HepG2 (cell line): ENCODE data around the gene ERMAP. TPM values are rescaled to one million over a fixed set of nuclear protein-coding genes. Genes with fewer than 3 reads are reported as not detected.
A peak's percentile ranks its signal among the peaks of the same experiment; 100 is the strongest.

ENCODE experiments used
- ATAC-seq: fragments of 200-7000 bp; cut with Tn5 transposase; 3 replicates; pipeline ENCODE4 v1.9.1; 2020; ENCODE audit warnings: mild to moderate bottlenecking, moderate library complexity
- BruUV-seq: library from RNA; stranded (reverse); fragments of 400-500 nt; replicated peaks from 2 replicates; lab custom pipeline; 2021; lab: Mats Ljungman, UMichigan
- CTCF ChIA-PET: fragments of 300-600 bp; formaldehyde crosslinking; extraction: SDS; loops from one replicate; lab custom pipeline; 2021; ENCODE audit warnings: low total read pairs, inconsistent platforms, low intra/inter-chr PET ratio; lab: Yijun Ruan, JAX
- POLR2A ChIA-PET: fragments of 350-600 bp; sonication (Branson Sonifier 250); formaldehyde crosslinking; loops from one replicate; lab custom pipeline; 2020; ENCODE audit warnings: antibody characterized with exemption, inconsistent platforms; lab: Yijun Ruan, JAX
- DNase-seq: peaks from one replicate; pipeline ENCODE4 v3.0.0-alpha.2; 2015; ENCODE audit warnings: low spot score
- FAIRE-seq: peaks from 3 replicates; lab custom pipeline; 2011; peaks lifted over from hg19 to GRCh38; lab: Jason Lieb, UNC
- H2AFZ ChIP-seq: one replicate; pipeline ENCODE4 v1.6.1; 2011; ENCODE audit warnings: low read length, inconsistent platforms
- H3K27ac ChIP-seq: fragments of 300-600 bp; 3 replicates; pipeline ENCODE4 v1.8.0; 2011; ENCODE audit warnings: mixed run types, mild to moderate bottlenecking, mixed read lengths, low read length, inconsistent platforms; ENCODE audit not compliant: insufficient read depth; ENCODE audit errors: extremely low read length
- H3K27me3 ChIP-seq, 2 experiments: fragments of 200-600 bp in 1 of 2; 2 replicates in 1 of 2; 3 replicates in 1 of 2; pipeline versions ENCODE4 v1.6.0 to v1.8.0; 2011; ENCODE audit warnings: low read length in 2 of 2, mild to moderate bottlenecking in 2 of 2, moderate library complexity in 2 of 2, inconsistent platforms in 1 of 2; ENCODE audit not compliant: insufficient read depth in 2 of 2, control insufficient read depth in 1 of 2
- H3K36me3 ChIP-seq, 2 experiments: fragments of 200-600 bp in 1 of 2; replicated peaks in 1 of 2; 2 replicates in 1 of 2; 3 replicates in 1 of 2; pipeline versions ENCODE4 v1.5.1 to v1.8.0; 2011; ENCODE audit warnings: low read length in 2 of 2, inconsistent platforms in 1 of 2; ENCODE audit not compliant: insufficient read depth in 2 of 2, control insufficient read depth in 1 of 2
- H3K4me1 ChIP-seq: 2 replicates; pipeline ENCODE4 v1.5.1; 2012; ENCODE audit warnings: low read length, inconsistent platforms; ENCODE audit not compliant: insufficient read depth
- H3K4me2 ChIP-seq: 2 replicates; pipeline ENCODE4 v1.6.0; 2011; ENCODE audit warnings: low read depth, low read length, inconsistent platforms
- H3K4me3 ChIP-seq, 3 experiments: fragments of 200-600 bp in 1 of 3; sonication (generic), shearing (Covaris generic) in 1 of 3; replicated peaks in 1 of 3; 2 replicates each; pipeline ENCODE4 v1.5.1; 2011 to 2016; ENCODE audit warnings: low read length in 3 of 3, inconsistent platforms in 2 of 3, low read depth in 2 of 3, mild to moderate bottlenecking in 2 of 3, control low read depth in 1 of 3, mixed read lengths in 1 of 3; ENCODE audit not compliant: insufficient read depth in 1 of 3
- H3K79me2 ChIP-seq: one replicate; pipeline ENCODE4 v1.6.1; 2011; ENCODE audit warnings: low read length, inconsistent platforms; ENCODE audit not compliant: insufficient read depth
- H3K9ac ChIP-seq: 2 replicates; pipeline ENCODE4 v1.6.0; 2011; ENCODE audit warnings: mild to moderate bottlenecking, low read depth, low read length, inconsistent platforms; ENCODE audit not compliant: insufficient read depth
- H3K9me3 ChIP-seq: 2 replicates; pipeline ENCODE4 v1.5.1; 2012; ENCODE audit warnings: mild to moderate bottlenecking, low read length
- H4K20me1 ChIP-seq: 2 replicates; pipeline ENCODE4 v1.6.0; 2011; ENCODE audit warnings: inconsistent platforms, mild to moderate bottlenecking, low read length, moderate library complexity; ENCODE audit not compliant: insufficient read depth
- AFF4 ChIP-seq: sonication (generic); formaldehyde crosslinking; IDR thresholded peaks from 2 replicates; pipeline ENCODE4 v1.4.0; 2020; ENCODE audit warnings: missing genetic modification reagents
- AGO2 ChIP-seq: fragments of 200-400 bp; formaldehyde crosslinking; optimal IDR thresholded peaks from 2 replicates; pipeline ENCODE3; 2017; ENCODE audit warnings: mild to moderate bottlenecking, low read depth, low read length, moderate library complexity
- IKZF1 ChIP-seq: fragments of 450-650 bp; IDR thresholded peaks from 2 replicates; pipeline ENCODE4 v1.7.1; 2016
- NFYB ChIP-seq: sonication (generic); formaldehyde crosslinking; IDR thresholded peaks from 2 replicates; pipeline ENCODE4 v1.4.0; 2020; ENCODE audit warnings: missing genetic modification reagents
- NONO ChIP-seq, 2 experiments: fragments of 450-650 bp in 1 of 2; sonication (generic) in 1 of 2; formaldehyde crosslinking in 1 of 2; IDR thresholded peaks in 1 of 2; conservative IDR thresholded peaks in 1 of 2; 2 replicates each; pipeline versions ENCODE4 v1.6.1 to v1.8.0; 2017 to 2022; ENCODE audit warnings: mild to moderate bottlenecking in 1 of 2, missing genetic modification reagents in 1 of 2, moderate library complexity in 1 of 2
- PHF20 ChIP-seq: sonication (generic); formaldehyde crosslinking; IDR thresholded peaks from 2 replicates; pipeline ENCODE4 v1.5.0; 2020; ENCODE audit warnings: mild to moderate bottlenecking, missing genetic modification reagents
- POGZ ChIP-seq: sonication (generic); formaldehyde crosslinking; IDR thresholded peaks from 2 replicates; pipeline ENCODE4 v1.4.0; 2020; ENCODE audit warnings: mild to moderate bottlenecking, missing genetic modification reagents
- PRMT3 ChIP-seq: sonication (generic); formaldehyde crosslinking; IDR thresholded peaks from 2 replicates; pipeline ENCODE4 v1.8.1; 2022; ENCODE audit warnings: low read depth, mild to moderate bottlenecking, moderate library complexity, missing genetic modification reagents, borderline replicate concordance
- RFX1 ChIP-seq: fragments of 450-650 bp; IDR thresholded peaks from 2 replicates; pipeline ENCODE4 v1.6.1; 2017
- ZMYM2 ChIP-seq: sonication (generic); formaldehyde crosslinking; IDR thresholded peaks from 2 replicates; pipeline ENCODE4 v1.8.0; 2022; ENCODE audit warnings: mild to moderate bottlenecking, missing genetic modification reagents
- WGBS: methylation state at CpG from one replicate; pipeline ENCODE4 v1.1.6; 2017; ENCODE audit warnings: low lambda C conversion rate; 5-methylcytosine and 5-hydroxymethylcytosine counted together
- in situ Hi-C: cut with HindIII; loops from 2 replicates; pipeline ENCODE4 v1.10.0; 2017; ENCODE audit warnings: low pct_unique_long_range_greater_than_20kb; ENCODE audit not compliant: extremely low pct_ligation_motif_present
- intact Hi-C: fragments of 100-400 bp; cut with micrococcal nuclease; formaldehyde crosslinking; loops from one replicate; pipeline ENCODE4 v1.10.0; 2022; ENCODE audit not compliant: unreplicated experiment
- polyA plus RNA-seq, 8 experiments: library from polyadenylated mRNA; depleted of rRNA in 3 of 8; stranded (reverse) in 7 of 8; unstranded in 1 of 8; fragments of >200 nt; fragmentation: Illumina TruSeq in 4 of 8; extraction: Trizol in 4 of 8; gene quantifications; 2 replicates each; pipeline versions ENCODE4 v1.2.1 to v1.2.3, GENCODE V29; 2011 to 2016; ENCODE audit warnings: low read depth in 4 of 8, missing spikeins in 1 of 8, mixed read lengths in 1 of 8; ENCODE audit not compliant: insufficient read depth in 1 of 8
- total RNA-seq, 5 experiments: library from RNA; depleted of rRNA; stranded (reverse); fragments of >200 nt; fragmentation: Illumina TruSeq; extraction: Trizol; gene quantifications; 2 replicates each; pipeline ENCODE4 v1.2.3, GENCODE V29; 2016; ENCODE audit warnings: low read depth in 1 of 5
- TF ChIP-seq, protein P1 (sequence below): sonication (generic); formaldehyde crosslinking; IDR thresholded peaks from 2 replicates; pipeline ENCODE4 v1.9.0; 2022; ENCODE audit warnings: low read depth, missing genetic modification reagents

The ERMAP gene
- total and polyA plus RNA-seq, 2 of the 13 experiments (the other 11 are each of a cell fraction or from before 2014, with no cell fraction given) = 2.2 to 4.4 TPM

DNA sequence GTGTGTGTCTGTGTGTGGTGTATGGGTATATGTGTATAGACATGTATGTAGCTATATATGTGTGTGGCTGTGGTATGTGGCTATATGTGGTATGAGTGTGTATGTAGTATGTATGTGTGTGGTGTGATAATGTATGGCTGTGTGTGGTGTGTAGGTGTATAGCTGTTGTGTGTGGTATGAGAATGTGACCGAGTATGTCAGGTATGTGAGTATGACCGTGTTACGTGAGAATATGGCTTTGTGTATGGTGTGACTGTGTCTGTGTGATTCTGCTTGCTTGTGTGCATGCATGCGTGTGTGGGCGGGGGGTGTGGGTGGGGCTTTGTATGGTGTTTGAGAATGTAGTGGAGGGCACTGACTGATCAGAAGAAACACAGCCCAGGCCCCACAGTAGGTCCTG lies 33.0 kb downstream of the ERMAP start:
- no peaks in the 10 kb centered on the region for H3K9me3 ChIP-seq
- no peak for DNase-seq
- H3K4me1 ChIP-seq = peaks cover 35% of the 10 kb centered on the region
- H4K20me1 ChIP-seq = no peaks in the 10 kb centered on the region
- TF ChIP-seq POGZ (no peak), IKZF1 (0 out of 2 replicates have a peak, but pooled peaks have one; percentile 32)
- H3K4me2 ChIP-seq = no peak overlapping the region
- H3K36me3 ChIP-seq = peaks cover 2 to 21% of the 10 kb centered on the region in 2 experiments; a peak in 3 of 5 replicates
- no peak overlapping the region for H3K27ac ChIP-seq
- H3K4me3 ChIP-seq = no peak overlapping the region
- no peak overlapping the region for H3K9ac ChIP-seq
- no TSS peak for BruUV-seq
- intact Hi-C loops (no loop called here), in situ Hi-C loops (loop anchor here (5.0 kb wide), 1 partner anchor 52 kb away; no protein-coding TSS in a partner anchor)
- no peak for ATAC-seq
- 96% methylated on average over 5 of the region's 5 CpGs for WGBS
- FAIRE-seq = no peak
- ChIA-PET POLR2A (no interaction called here), CTCF (no interaction called here)
- no peak overlapping the region for H2AFZ ChIP-seq
- H3K79me2 ChIP-seq = peaks cover 19% of the 10 kb centered on the region
- no peaks in the 10 kb centered on the region; a peak in 1 of 5 replicates for H3K27me3 ChIP-seq

GRCh38 chr1:42851420-42851819 lies 34.5 kb downstream of the ERMAP start:
- FAIRE-seq (no peak), ATAC-seq (no peak), DNase-seq (no peak)
- Histone ChIP-seq H3K9me3 (no peaks in the 10 kb centered on the region), H3K27ac (no peak overlapping the region), H2AFZ (no peak overlapping the region), H3K9ac (no peak overlapping the region), H3K4me3 (no peak overlapping the region), H3K27me3 (no peaks in the 10 kb centered on the region; a peak in 1 of 5 replicates), H3K36me3 (peaks cover 2 to 21% of the 10 kb centered on the region in 2 experiments; a peak in 3 of 5 replicates), H4K20me1 (no peaks in the 10 kb centered on the region), H3K79me2 (peaks cover 16% of the 10 kb centered on the region), H3K4me1 (peaks cover 35% of the 10 kb centered on the region)
- CTCF ChIA-PET = no interaction called here
- WGBS = 96% methylated on average over 13 of the region's 15 CpGs
- BruUV-seq = no TSS peak
- intact Hi-C loops (no loop called here), in situ Hi-C loops (no loop called here)
- TF ChIP-seq NONO (IDR thresholded peaks at IDR 0.05) = no peak
- no peak for TF ChIP-seq NONO (CRISPR knock-in tag; conservative IDR thresholded peaks at IDR 0.05)
- no peak for TF ChIP-seq NFYB (CRISPR knock-in tag)
- TF ChIP-seq, protein P1, sequence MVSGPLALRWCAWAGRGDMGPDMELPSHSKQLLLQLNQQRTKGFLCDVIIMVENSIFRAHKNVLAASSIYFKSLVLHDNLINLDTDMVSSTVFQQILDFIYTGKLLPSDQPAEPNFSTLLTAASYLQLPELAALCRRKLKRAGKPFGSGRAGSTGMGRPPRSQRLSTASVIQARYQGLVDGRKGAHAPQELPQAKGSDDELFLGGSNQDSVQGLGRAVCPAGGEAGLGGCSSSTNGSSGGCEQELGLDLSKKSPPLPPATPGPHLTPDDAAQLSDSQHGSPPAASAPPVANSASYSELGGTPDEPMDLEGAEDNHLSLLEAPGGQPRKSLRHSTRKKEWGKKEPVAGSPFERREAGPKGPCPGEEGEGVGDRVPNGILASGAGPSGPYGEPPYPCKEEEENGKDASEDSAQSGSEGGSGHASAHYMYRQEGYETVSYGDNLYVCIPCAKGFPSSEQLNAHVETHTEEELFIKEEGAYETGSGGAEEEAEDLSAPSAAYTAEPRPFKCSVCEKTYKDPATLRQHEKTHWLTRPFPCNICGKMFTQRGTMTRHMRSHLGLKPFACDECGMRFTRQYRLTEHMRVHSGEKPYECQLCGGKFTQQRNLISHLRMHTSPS (CRISPR knock-in tag) = no peak
- no peak for TF ChIP-seq PRMT3 (CRISPR knock-in tag)
- TF ChIP-seq AFF4 = no peak
- peak; percentile 22 for TF ChIP-seq AGO2
- TF ChIP-seq PHF20 (CRISPR knock-in tag) = no peak
- TF ChIP-seq RFX1 = no peak
- TF ChIP-seq ZMYM2 (CRISPR knock-in tag) = no peak
- TF ChIP-seq, all 625 proteins: peak for 1
- no peak overlapping the region for H3K4me2 ChIP-seq
- POLR2A ChIA-PET = no interaction called here
